ENCODE measurements around the gene SLC38A3.

The SLC38A3 gene

GRCh38 chr3:50202353-50203112 is 2.5 kb upstream of the SLC38A3 start:
- TF ChIP-seq TCF12 (IDR thresholded peaks at IDR 0.05; ENCODE audit: low read depth) (no peak), EGR1 (IDR thresholded peaks at IDR 0.05) (peak; percentile 83), CREB1 (IDR thresholded peaks at IDR 0.05; ENCODE audit: low read depth) (no peak), FOXM1 (IDR thresholded peaks at IDR 0.05; ENCODE audit: borderline replicate concordance, low read depth) (no peak)
- TF ChIP-seq, protein P1, sequence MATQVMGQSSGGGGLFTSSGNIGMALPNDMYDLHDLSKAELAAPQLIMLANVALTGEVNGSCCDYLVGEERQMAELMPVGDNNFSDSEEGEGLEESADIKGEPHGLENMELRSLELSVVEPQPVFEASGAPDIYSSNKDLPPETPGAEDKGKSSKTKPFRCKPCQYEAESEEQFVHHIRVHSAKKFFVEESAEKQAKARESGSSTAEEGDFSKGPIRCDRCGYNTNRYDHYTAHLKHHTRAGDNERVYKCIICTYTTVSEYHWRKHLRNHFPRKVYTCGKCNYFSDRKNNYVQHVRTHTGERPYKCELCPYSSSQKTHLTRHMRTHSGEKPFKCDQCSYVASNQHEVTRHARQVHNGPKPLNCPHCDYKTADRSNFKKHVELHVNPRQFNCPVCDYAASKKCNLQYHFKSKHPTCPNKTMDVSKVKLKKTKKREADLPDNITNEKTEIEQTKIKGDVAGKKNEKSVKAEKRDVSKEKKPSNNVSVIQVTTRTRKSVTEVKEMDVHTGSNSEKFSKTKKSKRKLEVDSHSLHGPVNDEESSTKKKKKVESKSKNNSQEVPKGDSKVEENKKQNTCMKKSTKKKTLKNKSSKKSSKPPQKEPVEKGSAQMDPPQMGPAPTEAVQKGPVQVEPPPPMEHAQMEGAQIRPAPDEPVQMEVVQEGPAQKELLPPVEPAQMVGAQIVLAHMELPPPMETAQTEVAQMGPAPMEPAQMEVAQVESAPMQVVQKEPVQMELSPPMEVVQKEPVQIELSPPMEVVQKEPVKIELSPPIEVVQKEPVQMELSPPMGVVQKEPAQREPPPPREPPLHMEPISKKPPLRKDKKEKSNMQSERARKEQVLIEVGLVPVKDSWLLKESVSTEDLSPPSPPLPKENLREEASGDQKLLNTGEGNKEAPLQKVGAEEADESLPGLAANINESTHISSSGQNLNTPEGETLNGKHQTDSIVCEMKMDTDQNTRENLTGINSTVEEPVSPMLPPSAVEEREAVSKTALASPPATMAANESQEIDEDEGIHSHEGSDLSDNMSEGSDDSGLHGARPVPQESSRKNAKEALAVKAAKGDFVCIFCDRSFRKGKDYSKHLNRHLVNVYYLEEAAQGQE (IDR thresholded peaks at IDR 0.05; ENCODE audit: low read depth): no peak
- TF ChIP-seq, protein P2, sequence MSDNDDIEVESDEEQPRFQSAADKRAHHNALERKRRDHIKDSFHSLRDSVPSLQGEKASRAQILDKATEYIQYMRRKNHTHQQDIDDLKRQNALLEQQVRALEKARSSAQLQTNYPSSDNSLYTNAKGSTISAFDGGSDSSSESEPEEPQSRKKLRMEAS (IDR thresholded peaks at IDR 0.05): no peak

- TF ChIP-seq TCF12 (IDR thresholded peaks at IDR 0.05; ENCODE audit: low read depth) (no peak), FOXM1 (IDR thresholded peaks at IDR 0.05; ENCODE audit: borderline replicate concordance, low read depth) (no peak), YY1 (IDR thresholded peaks at IDR 0.05; ENCODE audit: low read depth) (no peak), EGR1 (IDR thresholded peaks at IDR 0.05) (no peak), EP300 (IDR thresholded peaks at IDR 0.05; ENCODE audit: borderline replicate concordance) (no peak), NFIC (IDR thresholded peaks at IDR 0.05) (no peak), RAD21 (IDR thresholded peaks at IDR 0.05; ENCODE audit: low read depth) (no peak), ZBTB7A (IDR thresholded peaks at IDR 0.05; ENCODE audit: low read depth) (no peak)
- TF ChIP-seq, protein P1 (IDR thresholded peaks at IDR 0.05; ENCODE audit: low read depth): no peak
- TF ChIP-seq, protein P2 (IDR thresholded peaks at IDR 0.05): no peak
- TF ChIP-seq, protein P3, sequence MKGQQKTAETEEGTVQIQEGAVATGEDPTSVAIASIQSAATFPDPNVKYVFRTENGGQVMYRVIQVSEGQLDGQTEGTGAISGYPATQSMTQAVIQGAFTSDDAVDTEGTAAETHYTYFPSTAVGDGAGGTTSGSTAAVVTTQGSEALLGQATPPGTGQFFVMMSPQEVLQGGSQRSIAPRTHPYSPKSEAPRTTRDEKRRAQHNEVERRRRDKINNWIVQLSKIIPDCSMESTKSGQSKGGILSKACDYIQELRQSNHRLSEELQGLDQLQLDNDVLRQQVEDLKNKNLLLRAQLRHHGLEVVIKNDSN (IDR thresholded peaks at IDR 0.05): no peak
Measured at GRCh38 chr3:50203113-50203808, 1.8 kb upstream of the SLC38A3 start.

- TF ChIP-seq EGR1 (IDR thresholded peaks at IDR 0.05) (no peak), FOXM1 (IDR thresholded peaks at IDR 0.05; ENCODE audit: borderline replicate concordance, low read depth) (no peak), CEBPB (IDR thresholded peaks at IDR 0.05) (no peak)
- TF ChIP-seq, protein P3 (IDR thresholded peaks at IDR 0.05): no peak
Measured at GRCh38 chr3:50203809-50204803, 965 bp upstream of the SLC38A3 start.

GRCh38 chr3:50205413-50206276 is 574 bp downstream of the SLC38A3 start:
- TF ChIP-seq NFIC (IDR thresholded peaks at IDR 0.05): no peak
- TF ChIP-seq, protein P3 (IDR thresholded peaks at IDR 0.05): no peak
- no peak for TF ChIP-seq RAD21 (IDR thresholded peaks at IDR 0.05; ENCODE audit: low read depth)
- TF ChIP-seq TCF12 (IDR thresholded peaks at IDR 0.05; ENCODE audit: low read depth): no peak
- TF ChIP-seq, protein P1 (IDR thresholded peaks at IDR 0.05; ENCODE audit: low read depth): no peak
- peak; percentile 15; the same call in 1 of the 2 replicates for TF ChIP-seq ZBTB7A (IDR thresholded peaks at IDR 0.05; ENCODE audit: low read depth)
- TF ChIP-seq, protein P2 (IDR thresholded peaks at IDR 0.05): peak; percentile 68
- TF ChIP-seq TAF1 (IDR thresholded peaks at IDR 0.05; ENCODE audit: low read depth): no peak
- TF ChIP-seq EP300 (IDR thresholded peaks at IDR 0.05; ENCODE audit: borderline replicate concordance): no peak
